KOPT-K1 (cell line): ENCODE data around the gene ACSM3.
"Not testable (repeated sequence)": the region's sequence is repeated elsewhere in the genome, so short reads cannot be mapped to it uniquely, and the experiment has no call there.

Experiments
- H3K27ac ChIP-seq: fragments of 200-600 bp; sonication (generic); 2 replicates; pipeline ENCODE4 v1.5.1; 2016; ENCODE audit warnings: antibody characterized with exemption, mild to moderate bottlenecking, low read depth, low read length; ENCODE audit not compliant: poor library complexity, severe bottlenecking
- H3K36me3 ChIP-seq: fragments of 200-600 bp; sonication (generic); 2 replicates; pipeline ENCODE4 v1.5.1; 2017; ENCODE audit warnings: antibody characterized with exemption, mild to moderate bottlenecking, low read length, moderate library complexity; ENCODE audit not compliant: insufficient read depth
- H3K9me3 ChIP-seq: fragments of 200-600 bp; sonication (generic); 2 replicates; pipeline ENCODE4 v1.5.1; 2017; ENCODE audit warnings: antibody characterized with exemption, low read length, mild to moderate bottlenecking; ENCODE audit not compliant: insufficient read depth, poor library complexity, severe bottlenecking

ACSM3 gene, protein sequence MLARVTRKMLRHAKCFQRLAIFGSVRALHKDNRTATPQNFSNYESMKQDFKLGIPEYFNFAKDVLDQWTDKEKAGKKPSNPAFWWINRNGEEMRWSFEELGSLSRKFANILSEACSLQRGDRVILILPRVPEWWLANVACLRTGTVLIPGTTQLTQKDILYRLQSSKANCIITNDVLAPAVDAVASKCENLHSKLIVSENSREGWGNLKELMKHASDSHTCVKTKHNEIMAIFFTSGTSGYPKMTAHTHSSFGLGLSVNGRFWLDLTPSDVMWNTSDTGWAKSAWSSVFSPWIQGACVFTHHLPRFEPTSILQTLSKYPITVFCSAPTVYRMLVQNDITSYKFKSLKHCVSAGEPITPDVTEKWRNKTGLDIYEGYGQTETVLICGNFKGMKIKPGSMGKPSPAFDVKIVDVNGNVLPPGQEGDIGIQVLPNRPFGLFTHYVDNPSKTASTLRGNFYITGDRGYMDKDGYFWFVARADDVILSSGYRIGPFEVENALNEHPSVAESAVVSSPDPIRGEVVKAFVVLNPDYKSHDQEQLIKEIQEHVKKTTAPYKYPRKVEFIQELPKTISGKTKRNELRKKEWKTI

DNA sequence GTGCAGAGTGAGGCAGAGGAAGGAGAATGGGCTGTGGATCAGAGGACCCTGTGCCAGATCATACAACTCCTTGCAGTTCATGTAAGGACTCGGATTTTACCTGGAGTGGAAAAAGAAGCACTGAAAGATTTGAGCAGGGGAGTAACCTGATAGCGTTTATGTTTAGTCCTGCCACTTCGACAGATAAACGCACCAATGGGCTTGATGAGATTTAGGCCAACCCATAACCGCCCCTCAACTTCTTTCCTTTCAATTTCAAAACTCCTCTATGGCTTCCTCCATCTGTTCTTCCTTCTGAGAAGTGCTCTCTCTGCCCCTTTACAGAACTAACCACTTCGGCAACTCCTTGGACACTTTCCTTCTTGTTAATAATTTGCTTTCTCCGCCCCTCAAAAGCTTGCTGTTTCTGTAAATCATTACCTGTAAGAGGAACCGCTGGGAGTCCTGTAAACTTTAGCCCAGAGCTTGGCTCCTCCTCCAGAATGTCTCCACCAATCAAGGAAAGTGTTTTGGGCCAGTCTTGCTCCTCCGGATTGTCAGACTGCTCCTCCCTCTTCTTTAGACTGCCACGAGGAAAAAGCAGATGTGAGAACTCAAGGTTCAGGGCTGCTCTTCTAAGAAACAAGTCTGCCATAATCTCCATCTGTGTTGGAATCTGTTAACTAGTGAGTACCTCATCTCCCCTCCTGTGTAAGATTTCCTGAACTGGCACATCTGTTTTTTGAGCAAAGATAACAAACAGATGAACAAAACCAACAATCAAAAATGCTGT lies at the start of gene ACSM3:
ACSM3 (plus strand) TSS at position 554 of the 772 bp plus-strand sequence. CDS start 6,021 bp downstream, outside the sequence.
- Histone ChIP-seq H3K36me3 (no peaks in the 10 kb centered on the region), H3K27ac (no peak within 1 kb of the TSS), H3K9me3 (peaks cover 19% of the 10 kb centered on the region)

DNA sequence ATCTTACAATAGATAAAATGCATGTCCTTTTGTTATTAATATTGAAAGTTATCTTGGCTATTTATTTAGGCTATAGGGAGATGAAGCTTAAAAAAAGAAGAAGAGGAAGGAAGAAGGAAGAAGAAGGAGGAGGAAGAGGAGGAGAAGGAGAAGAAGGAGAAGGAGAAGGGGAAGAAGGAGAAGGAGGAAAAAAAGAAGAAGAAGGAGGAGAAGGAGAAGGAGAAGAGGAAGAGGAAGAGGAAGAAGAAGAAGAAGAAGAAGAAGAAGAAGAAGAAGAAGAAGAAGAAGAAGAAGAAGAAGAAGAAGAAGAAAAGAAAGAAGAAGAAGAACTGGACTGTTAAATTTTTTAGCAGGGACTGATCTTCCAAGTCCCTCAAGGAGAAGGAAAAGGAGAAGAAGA lies 46.1 kb upstream of the ACSM3 start:
- not testable (repeated sequence) for H3K27ac ChIP-seq, H3K9me3 ChIP-seq, H3K36me3 ChIP-seq

DNA sequence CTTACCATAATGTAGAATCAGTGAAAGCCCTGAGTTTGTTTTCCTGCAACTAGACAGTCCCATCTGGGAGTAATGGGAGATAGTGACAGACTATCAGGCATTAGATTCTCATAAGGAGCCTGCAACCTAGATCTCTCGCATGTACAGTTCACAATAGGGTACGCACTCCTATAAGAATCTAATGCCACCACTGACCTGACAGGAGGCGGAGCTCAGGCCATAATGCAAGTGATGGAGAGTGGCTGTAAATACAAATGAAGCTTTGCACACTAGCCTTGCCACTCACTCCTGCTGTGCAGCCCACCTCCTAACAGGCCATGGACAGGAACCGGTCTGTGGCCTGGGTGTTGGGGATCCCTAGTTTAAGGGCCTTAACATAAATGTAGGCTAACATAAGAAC lies 43.6 kb upstream of the ACSM3 start:
- Histone ChIP-seq H3K27ac (no peak overlapping the region), H3K36me3 (no peaks in the 10 kb centered on the region), H3K9me3 (no peaks in the 10 kb centered on the region)

DNA sequence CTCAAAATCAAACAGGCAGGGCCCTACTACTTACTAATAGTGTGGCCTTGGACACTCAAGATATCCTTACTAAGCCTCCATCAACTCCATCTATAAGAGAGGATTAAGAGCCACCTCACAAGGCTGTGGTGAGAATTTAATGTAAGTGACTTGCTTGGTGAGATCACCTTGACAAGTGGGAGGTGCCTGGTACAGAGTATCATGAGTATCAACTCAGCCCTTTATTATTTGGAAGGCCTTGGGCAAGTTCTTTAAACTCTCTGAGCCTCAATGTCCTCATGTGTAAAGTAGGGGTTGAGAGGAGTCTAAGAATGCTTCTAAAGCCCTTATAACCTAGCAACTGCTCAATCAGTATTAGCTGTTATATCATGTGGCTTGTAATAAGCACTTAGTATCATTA lies 37.2 kb upstream of the ACSM3 start:
- Histone ChIP-seq H3K27ac (no peak overlapping the region), H3K36me3 (no peaks in the 10 kb centered on the region), H3K9me3 (no peaks in the 10 kb centered on the region)

DNA sequence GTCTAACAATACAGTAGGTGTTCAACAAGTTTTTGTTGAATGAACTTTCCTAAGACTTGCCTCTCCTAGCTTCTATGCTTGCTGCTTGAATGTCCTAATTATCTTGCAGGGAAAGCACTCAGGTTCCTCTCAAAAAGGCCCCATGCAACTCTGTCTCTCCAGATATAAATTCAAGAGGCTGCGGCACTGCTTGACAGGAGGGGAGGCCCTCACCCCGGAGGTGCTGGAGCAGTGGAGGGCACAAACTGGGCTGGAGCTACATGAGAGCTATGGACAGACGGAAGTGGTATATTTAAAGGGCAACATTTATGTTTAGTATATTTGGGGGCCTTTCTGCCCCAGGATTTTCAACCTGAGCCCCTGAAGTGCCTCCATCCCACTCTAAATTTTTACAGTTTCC lies 36.6 kb upstream of the ACSM3 start:
- Histone ChIP-seq H3K27ac (no peak overlapping the region), H3K36me3 (no peaks in the 10 kb centered on the region), H3K9me3 (no peaks in the 10 kb centered on the region)

DNA sequence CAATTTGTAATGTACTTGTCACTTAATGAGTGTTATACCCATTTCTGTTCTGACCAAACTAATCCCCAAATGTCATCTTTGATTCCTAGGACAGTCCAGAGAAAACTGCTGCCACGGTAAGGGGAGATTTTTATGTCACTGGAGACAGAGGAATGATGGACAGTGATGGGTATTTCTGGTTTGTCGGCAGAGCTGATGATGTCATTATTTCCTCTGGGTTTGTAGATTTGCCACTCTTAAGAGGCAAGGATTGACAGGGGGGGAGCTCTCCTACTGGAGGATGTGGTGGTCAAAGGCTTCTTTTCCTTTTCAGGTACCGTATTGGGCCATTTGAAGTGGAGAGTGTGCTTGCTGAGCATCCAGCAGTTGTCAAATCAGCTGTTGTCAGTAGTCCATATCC lies 34.7 kb upstream of the ACSM3 start:
- Histone ChIP-seq H3K36me3 (peaks cover 5% of the 10 kb centered on the region; the same call in 1 of the 2 replicates), H3K27ac (no peak overlapping the region), H3K9me3 (no peaks in the 10 kb centered on the region)

DNA sequence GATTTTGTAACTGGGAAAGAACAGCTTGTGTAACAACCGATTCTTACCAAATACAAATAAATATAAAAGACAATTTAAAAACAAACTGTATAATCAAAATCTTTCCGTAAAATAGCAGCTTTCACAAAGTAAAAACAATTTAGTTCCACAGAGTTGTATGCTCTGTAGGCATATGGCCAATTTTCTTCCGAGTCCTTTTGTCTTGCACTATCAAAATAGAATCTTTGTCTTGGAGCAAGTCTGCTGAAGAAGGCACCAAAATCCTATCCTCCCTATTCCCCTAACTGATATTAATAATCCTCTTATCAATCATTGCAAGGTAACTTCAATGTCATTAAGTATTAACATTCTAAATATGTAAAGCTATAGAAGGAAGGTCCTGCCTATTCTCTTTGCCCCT lies 29.8 kb upstream of the ACSM3 start:
- H3K27ac ChIP-seq = no peak overlapping the region
- no peaks in the 10 kb centered on the region for H3K9me3 ChIP-seq
- peaks cover 54% of the 10 kb centered on the region for H3K36me3 ChIP-seq

DNA sequence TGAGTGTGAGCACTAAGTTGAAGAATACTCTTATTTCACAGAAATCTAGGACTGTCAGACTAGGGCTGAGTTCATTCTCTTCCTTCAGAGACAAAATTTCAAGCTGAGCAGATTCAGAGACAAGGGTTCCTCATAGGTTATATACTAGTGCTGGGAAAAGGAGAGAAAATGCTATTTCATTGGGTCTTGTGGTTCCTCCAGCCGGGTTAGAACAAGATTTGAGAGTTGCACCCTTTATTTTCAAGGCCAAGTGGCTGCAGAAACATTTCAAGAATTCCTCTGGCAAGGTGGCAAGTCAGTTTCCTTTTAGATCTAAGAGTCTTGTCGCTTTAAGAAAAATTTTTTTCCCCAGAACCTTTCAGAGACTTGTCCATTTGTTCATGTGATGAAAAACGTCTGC lies 29.0 kb upstream of the ACSM3 start:
- no peak overlapping the region for H3K27ac ChIP-seq
- H3K36me3 ChIP-seq = peaks cover 60% of the 10 kb centered on the region
- H3K9me3 ChIP-seq = no peaks in the 10 kb centered on the region

DNA sequence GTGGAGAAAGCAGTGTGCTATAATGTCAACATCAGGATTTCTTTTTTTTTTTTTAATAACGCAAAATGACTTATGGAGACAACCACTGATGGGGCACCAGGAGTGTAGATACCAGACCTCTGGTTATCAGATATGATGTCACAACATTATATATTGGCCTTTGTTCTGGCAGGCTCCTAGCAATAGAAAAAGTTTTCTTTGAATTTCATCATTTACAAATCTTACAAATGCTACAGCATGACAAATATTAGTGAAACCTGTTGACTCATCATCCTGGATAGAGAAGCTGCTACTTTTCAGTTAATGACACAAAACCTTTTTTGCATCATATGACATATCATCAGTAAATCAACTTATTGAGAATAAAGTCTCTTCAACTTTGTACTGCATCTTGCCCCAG lies 28.3 kb upstream of the ACSM3 start:
- Histone ChIP-seq H3K36me3 (peaks cover 65% of the 10 kb centered on the region), H3K9me3 (no peaks in the 10 kb centered on the region), H3K27ac (no peak overlapping the region)

DNA sequence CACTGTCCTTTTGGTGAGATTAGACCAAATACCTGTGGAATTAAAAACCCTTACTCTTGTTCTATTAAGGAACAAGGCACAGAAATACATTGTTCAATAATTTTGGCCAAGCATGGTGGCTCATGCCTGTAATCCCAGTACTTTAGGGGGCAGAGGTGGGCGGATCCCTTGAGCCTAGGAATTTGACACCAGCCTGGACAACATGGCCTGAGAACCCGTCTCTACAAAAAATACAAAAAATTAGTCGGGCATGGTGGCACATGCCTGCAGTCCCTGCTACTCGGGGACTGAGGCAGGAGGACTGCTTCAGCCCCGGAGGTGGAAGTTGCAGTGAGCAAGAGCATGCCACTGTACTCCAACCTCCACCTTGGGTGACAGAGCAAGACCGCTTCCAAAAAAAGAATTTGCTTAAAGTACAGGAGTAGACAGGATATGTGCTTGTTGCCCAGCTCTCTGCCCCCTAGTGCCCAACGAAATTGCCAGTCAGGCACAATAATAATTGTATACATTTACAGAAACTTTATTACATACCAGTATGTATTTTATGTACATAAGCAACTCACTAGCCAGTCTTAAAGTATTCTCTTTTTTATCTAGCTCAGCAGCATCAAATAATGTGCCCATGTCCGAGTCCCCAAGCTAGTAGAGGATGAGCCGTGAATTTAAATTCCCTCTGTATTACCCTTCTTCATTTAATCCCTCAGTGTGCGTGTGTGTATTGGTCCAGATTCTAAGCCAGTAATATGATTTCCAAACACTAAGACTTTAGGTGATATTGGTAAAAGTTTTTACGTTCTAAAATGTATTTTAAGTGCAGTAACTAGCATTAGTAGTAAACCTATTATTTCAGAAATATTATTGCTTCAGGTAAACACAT lies 23.6 kb upstream of the ACSM3 start:
- Histone ChIP-seq H3K36me3 (peaks cover 49% of the 10 kb centered on the region), H3K27ac (peak overlapping the region; percentile 84), H3K9me3 (no peaks in the 10 kb centered on the region)

DNA sequence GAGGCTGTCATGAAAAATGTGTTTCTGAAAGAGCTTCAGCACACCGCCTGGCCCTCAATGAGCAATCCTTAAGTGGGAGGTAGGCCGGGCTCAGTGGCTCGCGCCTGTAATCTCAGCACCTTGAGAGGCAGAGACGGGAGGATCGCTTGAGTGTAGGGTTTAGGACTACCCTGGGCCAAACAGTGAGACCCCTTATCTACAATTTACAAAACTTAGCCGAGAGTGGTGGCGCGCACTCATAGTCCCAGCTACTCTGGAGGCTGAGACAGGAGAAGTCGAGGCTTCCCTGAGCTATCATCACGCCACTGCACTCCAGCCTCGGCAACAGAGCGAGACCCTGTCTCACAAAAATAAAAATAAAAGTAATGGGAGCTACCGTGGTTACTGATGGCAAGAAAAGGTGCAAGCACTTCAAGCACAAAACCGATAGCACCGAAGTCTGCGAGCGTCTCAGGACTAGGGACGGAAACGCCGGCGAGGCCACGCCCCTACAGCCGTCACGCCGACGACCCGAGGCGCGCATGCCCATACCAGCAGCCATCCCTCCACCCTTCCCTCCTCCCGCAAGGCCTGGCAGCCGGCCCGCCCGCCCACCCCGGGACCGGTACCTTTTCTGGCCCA lies 22.8 kb upstream of the ACSM3 start:
- peak overlapping the region; percentile 84 for H3K27ac ChIP-seq
- peaks cover 42% of the 10 kb centered on the region for H3K36me3 ChIP-seq
- H3K9me3 ChIP-seq = no peaks in the 10 kb centered on the region

DNA sequence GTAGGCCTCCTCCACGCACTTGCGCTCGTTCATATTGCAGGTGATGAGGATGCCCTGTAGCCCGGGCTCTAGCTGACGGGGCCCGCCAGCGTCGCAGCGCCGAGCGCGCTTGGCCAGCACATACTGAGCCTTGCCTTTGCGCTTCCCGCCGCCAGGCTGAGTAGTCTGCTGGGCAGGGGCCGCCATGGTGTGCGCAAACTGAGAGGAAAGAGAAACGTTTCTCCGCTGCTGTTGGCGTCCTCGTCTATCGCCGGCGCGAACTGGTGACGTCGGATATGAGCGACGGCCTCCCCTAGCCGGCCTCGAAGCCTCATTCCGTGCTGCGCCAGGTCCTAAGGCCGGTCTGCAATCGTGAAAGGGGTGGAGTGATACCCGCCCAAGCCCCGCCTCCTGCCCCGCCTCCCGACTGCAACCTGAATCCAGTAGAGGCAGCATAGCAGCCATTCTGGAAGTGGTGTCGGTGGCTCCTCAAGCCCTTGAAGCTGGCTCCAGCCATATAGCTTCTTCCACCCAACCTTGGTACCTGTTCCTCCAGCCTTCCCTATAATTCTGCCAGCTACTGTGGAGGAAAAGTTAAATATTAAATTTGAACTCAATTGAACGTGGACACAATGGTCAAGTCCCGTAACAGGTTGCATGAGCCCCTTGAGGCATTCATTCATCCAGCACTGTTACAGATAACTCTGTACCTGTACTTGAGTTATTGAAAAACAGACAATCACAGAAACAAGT lies 22.1 kb upstream of the ACSM3 start, which contains the start of gene THUMPD1:
THUMPD1 (minus strand) TSS at position 265 of the 732 bp plus-strand sequence; CDS start at position 186, 79 bp downstream.
- H3K36me3 ChIP-seq = peaks cover 35% of the 10 kb centered on the region
- H3K27ac ChIP-seq = peak within 1 kb of the TSS; percentile 84
- H3K9me3 ChIP-seq = peaks cover 4% of the 10 kb centered on the region

DNA sequence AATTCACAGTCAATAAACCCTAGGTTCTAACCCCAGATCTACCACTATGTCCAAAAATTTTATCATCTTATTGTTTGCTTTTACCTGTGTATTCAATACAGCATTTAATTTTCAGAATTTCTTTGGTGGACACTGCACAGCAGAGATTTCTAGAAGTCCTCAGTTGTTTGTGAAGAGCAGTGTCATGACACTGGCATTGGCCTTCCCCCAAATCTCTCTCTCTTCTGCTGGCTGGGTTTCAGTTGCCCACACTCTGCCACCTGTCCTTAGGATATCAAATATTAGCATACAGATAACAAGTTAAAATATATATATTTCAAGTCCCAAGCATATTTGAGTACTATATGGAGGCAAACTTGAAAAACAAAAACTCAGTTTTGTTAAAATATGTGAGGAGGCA lies 20.2 kb upstream of the ACSM3 start:
- H3K36me3 ChIP-seq = peaks cover 16% of the 10 kb centered on the region
- peaks cover 20% of the 10 kb centered on the region for H3K9me3 ChIP-seq
- H3K27ac ChIP-seq = no peak overlapping the region
